Uterus (tissue), 2 donors: ENCODE results near the gene VPS4A.

ENCODE experiments used
- POLR2A ChIP-seq, 2 donors: fragments of 450-650 bp; IDR thresholded peaks; one replicate each; pipeline ENCODE4 v1.6.1; 2016; ENCODE audit warnings: antibody characterized with exemption in 2 of 2, mild to moderate bottlenecking in 1 of 2, moderate library complexity in 1 of 2
- TF ChIP-seq, protein P1 (sequence below), 4 experiments: fragments of 200-600 bp in 2 of 4; fragments of 450-650 bp in 2 of 4; sonication (generic) in 2 of 4; IDR thresholded peaks; one replicate each; pipeline ENCODE4 v1.5.1; 2016 to 2019; ENCODE audit warnings: antibody characterized with exemption in 4 of 4, mild to moderate bottlenecking in 2 of 4, moderate library complexity in 1 of 4

DNA sequence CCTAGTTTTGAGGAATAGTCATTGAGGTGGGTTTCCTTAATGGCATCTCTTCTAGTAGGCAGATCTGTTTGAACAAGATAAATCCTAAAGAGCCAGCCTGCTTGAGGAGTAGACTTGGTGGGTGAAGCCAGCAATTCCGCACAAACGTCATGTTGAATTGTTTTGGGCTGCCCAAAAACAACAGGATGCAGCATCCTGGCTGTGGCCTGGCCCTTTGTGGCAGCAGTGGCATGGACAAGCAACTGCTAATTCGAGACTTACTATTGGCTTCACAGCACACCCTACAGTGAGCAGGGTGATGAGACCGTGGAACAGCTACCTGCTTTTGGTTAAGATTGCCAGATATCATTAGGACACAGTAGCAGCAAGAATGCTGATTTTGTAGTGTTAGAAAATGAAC, 9.3 kb upstream of the VPS4A start:
- TF ChIP-seq, protein P1, sequence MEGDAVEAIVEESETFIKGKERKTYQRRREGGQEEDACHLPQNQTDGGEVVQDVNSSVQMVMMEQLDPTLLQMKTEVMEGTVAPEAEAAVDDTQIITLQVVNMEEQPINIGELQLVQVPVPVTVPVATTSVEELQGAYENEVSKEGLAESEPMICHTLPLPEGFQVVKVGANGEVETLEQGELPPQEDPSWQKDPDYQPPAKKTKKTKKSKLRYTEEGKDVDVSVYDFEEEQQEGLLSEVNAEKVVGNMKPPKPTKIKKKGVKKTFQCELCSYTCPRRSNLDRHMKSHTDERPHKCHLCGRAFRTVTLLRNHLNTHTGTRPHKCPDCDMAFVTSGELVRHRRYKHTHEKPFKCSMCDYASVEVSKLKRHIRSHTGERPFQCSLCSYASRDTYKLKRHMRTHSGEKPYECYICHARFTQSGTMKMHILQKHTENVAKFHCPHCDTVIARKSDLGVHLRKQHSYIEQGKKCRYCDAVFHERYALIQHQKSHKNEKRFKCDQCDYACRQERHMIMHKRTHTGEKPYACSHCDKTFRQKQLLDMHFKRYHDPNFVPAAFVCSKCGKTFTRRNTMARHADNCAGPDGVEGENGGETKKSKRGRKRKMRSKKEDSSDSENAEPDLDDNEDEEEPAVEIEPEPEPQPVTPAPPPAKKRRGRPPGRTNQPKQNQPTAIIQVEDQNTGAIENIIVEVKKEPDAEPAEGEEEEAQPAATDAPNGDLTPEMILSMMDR (IDR thresholded peaks at IDR 0.05) = no peak
- no peak for TF ChIP-seq POLR2A (IDR thresholded peaks at IDR 0.05)
